Ishikawa (cell line): ENCODE measurements around the gene MAST2.

ENCODE experiments used
- MAX ChIP-seq: IDR thresholded peaks from 2 replicates; pipeline ENCODE4 v1.6.1; 2012
- USF1 ChIP-seq: IDR thresholded peaks from 2 replicates; pipeline ENCODE4 v1.6.1; 2012
- YY1 ChIP-seq: IDR thresholded peaks from 2 replicates; pipeline ENCODE4 v1.6.1; 2012; ENCODE audit warnings: low read depth

- TF ChIP-seq YY1 (no peak), MAX (no peak), USF1 (no peak)
Observed at GRCh38 chr1:45827256-45827655, 23.8 kb downstream of the MAST2 start.
